SK-N-SH (cell line): Measurements from ENCODE around the gene IGSF11. TPM values are rescaled to one million over a fixed set of nuclear protein-coding genes. Genes with fewer than 3 reads are reported as not detected.
"Not testable (repeated sequence)": the region's sequence is repeated elsewhere in the genome, so short reads cannot be mapped to it uniquely, and the experiment has no call there.

Experiments used
- CTCF ChIA-PET: fragments of 300-600, 350-600 bp; formaldehyde crosslinking; extraction: SDS; loops from one replicate; lab custom pipeline; 2021; lab: Yijun Ruan, JAX
- POLR2A ChIA-PET: fragments of 350-600 bp; sonication (Branson Sonifier 250); formaldehyde crosslinking; extraction: SDS; loops from one replicate; lab custom pipeline; 2020; ENCODE audit warnings: antibody characterized with exemption, inconsistent platforms; lab: Yijun Ruan, JAX
- DNase-seq: peaks from one replicate; pipeline ENCODE4 v3.0.0; 2012
- H2AFZ ChIP-seq: fragments of 200-600 bp; sonication (generic); 2 replicates; pipeline ENCODE4 v1.8.1; 2016; ENCODE audit warnings: antibody characterized with exemption, mild to moderate bottlenecking, low read depth
- H3F3A ChIP-seq: fragments of 200-600 bp; sonication (generic); replicated peaks from 2 replicates; pipeline ENCODE3; 2016; ENCODE audit warnings: antibody characterized with exemption, mild to moderate bottlenecking; ENCODE audit not compliant: insufficient read depth
- H3K27ac ChIP-seq, 2 experiments: fragments of 200-500 bp in 1 of 2; fragments of 200-600 bp in 1 of 2; sonication (Bioruptor generic) in 1 of 2; sonication (generic), shearing (Covaris generic) in 1 of 2; 2 replicates each; pipeline versions ENCODE4 v1.5.1 to v1.6.1; 2014 to 2016; ENCODE audit warnings: low read depth in 2 of 2, inconsistent platforms in 1 of 2, low read length in 1 of 2, mild to moderate bottlenecking in 1 of 2, mixed read lengths in 1 of 2
- H3K27me3 ChIP-seq: fragments of 200-600 bp; sonication (generic), shearing (Covaris generic); 2 replicates; pipeline ENCODE4 v1.6.1; 2016; ENCODE audit warnings: mixed run types; ENCODE audit not compliant: insufficient read depth
- H3K36me3 ChIP-seq, 2 experiments: fragments of 200-500 bp in 1 of 2; fragments of 200-600 bp in 1 of 2; sonication (Bioruptor generic) in 1 of 2; sonication (generic) in 1 of 2; replicated peaks in 1 of 2; 2 replicates each; pipeline versions ENCODE3 to v1.5.1; 2014 to 2016; ENCODE audit warnings: low read length in 1 of 2, mild to moderate bottlenecking in 1 of 2; ENCODE audit not compliant: insufficient read depth in 2 of 2, control insufficient read depth in 1 of 2
- H3K4me1 ChIP-seq, 2 experiments: fragments of 200-500 bp in 1 of 2; fragments of 200-600 bp in 1 of 2; sonication (Bioruptor generic) in 1 of 2; sonication (generic), shearing (Covaris generic) in 1 of 2; 2 replicates each; pipeline versions ENCODE4 v1.5.1 to v1.6.1; 2014 to 2016; ENCODE audit warnings: low read depth in 1 of 2, low read length in 1 of 2, mixed run types in 1 of 2; ENCODE audit not compliant: insufficient read depth in 2 of 2, control insufficient read depth in 1 of 2
- H3K4me2 ChIP-seq: fragments of 200-600 bp; sonication (generic), shearing (Covaris generic); 2 replicates; pipeline ENCODE4 v1.6.1; 2017; ENCODE audit warnings: mixed run types
- H3K4me3 ChIP-seq, 2 experiments: fragments of 200-500 bp in 1 of 2; fragments of 200-600 bp in 1 of 2; sonication (Bioruptor generic) in 1 of 2; sonication (generic), shearing (Covaris generic) in 1 of 2; 2 replicates each; pipeline versions ENCODE4 v1.5.1 to v1.8.1; 2014 to 2016; ENCODE audit warnings: low read depth in 2 of 2, inconsistent platforms in 1 of 2, low read length in 1 of 2, mild to moderate bottlenecking in 1 of 2, mixed read lengths in 1 of 2, moderate library complexity in 1 of 2
- H3K79me2 ChIP-seq: fragments of 200-600 bp; sonication (generic); 2 replicates; pipeline ENCODE4 v1.8.1; 2017; ENCODE audit warnings: mild to moderate bottlenecking; ENCODE audit not compliant: insufficient read depth
- H3K9ac ChIP-seq: fragments of 200-600 bp; sonication (generic); 2 replicates; pipeline ENCODE4 v1.6.1; 2017; ENCODE audit warnings: mixed run types
- H3K9me2 ChIP-seq: fragments of 200-600 bp; sonication (generic); 2 replicates; pipeline ENCODE4 v1.6.1; 2017; ENCODE audit warnings: mixed run types
- H3K9me3 ChIP-seq: fragments of 200-600 bp; sonication (generic); 2 replicates; pipeline ENCODE4 v1.6.1; 2017; ENCODE audit warnings: mixed run types, mild to moderate bottlenecking, moderate library complexity
- H4K20me1 ChIP-seq: fragments of 200-600 bp; sonication (generic); 2 replicates; pipeline ENCODE4 v1.6.1; 2017; ENCODE audit warnings: mild to moderate bottlenecking, mixed run types; ENCODE audit not compliant: insufficient read depth
- CHD2 ChIP-seq: fragments of 150-350 bp; IDR thresholded peaks from 2 replicates; pipeline ENCODE4 v1.6.1; 2018; ENCODE audit warnings: low read length; ENCODE audit not compliant: partially characterized antibody
- CTCF ChIP-seq: fragments of 200-600 bp; sonication (generic); IDR thresholded peaks from 2 replicates; pipeline ENCODE4 v1.6.1; 2017; ENCODE audit warnings: antibody characterized with exemption, mild to moderate bottlenecking, moderate library complexity
- ELF1 ChIP-seq: IDR thresholded peaks from 2 replicates; pipeline ENCODE4 v1.4.0; 2012
- EZH2phosphoT487 ChIP-seq: fragments of 200-600 bp; sonication (generic); IDR thresholded peaks from 2 replicates; pipeline ENCODE4 v1.6.1; 2017; ENCODE audit warnings: low read depth, mixed run types, mild to moderate bottlenecking, antibody characterized with exemption, moderate library complexity, borderline replicate concordance
- FOXM1 ChIP-seq: IDR thresholded peaks from 2 replicates; pipeline ENCODE4 v1.4.0; 2012; ENCODE audit warnings: low read depth, mild to moderate bottlenecking
- IRF3 ChIP-seq: fragments of 150-350 bp; IDR thresholded peaks from 2 replicates; pipeline ENCODE4 v1.6.1; 2016; ENCODE audit warnings: mild to moderate bottlenecking, low read depth, low read length
- POLR2AphosphoS5 ChIP-seq: IDR thresholded peaks from 2 replicates; pipeline ENCODE4 v1.6.1; 2012; ENCODE audit warnings: low read depth, low read length
- REST ChIP-seq: IDR thresholded peaks from 2 replicates; pipeline ENCODE4 v1.6.1; 2012; ENCODE audit warnings: mild to moderate bottlenecking, low read depth, low read length, moderate library complexity
- SMC3 ChIP-seq: IDR thresholded peaks from 2 replicates; pipeline ENCODE4 v1.6.1; 2012; ENCODE audit warnings: low read depth, low read length, improper control_type of control experiment
- USF2 ChIP-seq: fragments of 150-350 bp; IDR thresholded peaks from 2 replicates; pipeline ENCODE4 v1.6.1; 2017; ENCODE audit warnings: antibody characterized with exemption, low read length, low read depth, borderline replicate concordance
- WGBS: methylation state at CpG from one replicate; pipeline ENCODE4 v1.1.6; 2017; ENCODE audit warnings: low lambda C conversion rate; 5-methylcytosine and 5-hydroxymethylcytosine counted together
- polyA plus RNA-seq, 3 experiments: library from polyadenylated mRNA; depleted of rRNA; stranded (reverse); fragments of >200 nt; gene quantifications; 2 replicates each; pipeline ENCODE4 v1.2.3, GENCODE V29; 2012

The IGSF11 gene
- polyA plus RNA-seq, 1 of the 3 experiments (the other 2 are of a cell fraction), result 0.07 TPM

- H3K9me3 ChIP-seq, result no peaks in the 10 kb centered on the region
- TF ChIP-seq ELF1 (no peak), SMC3 (no peak), IRF3 (no peak), EZH2phosphoT487 (no peak)
- TF ChIP-seq, all 33 proteins: peak for 0
- Histone ChIP-seq H2AFZ (no peak overlapping the region), H3K4me1 (no peaks in the 10 kb centered on the region; a peak in 1 of 4 replicates), H3K9ac (no peak overlapping the region), H3K4me2 (no peak overlapping the region), H4K20me1 (no peaks in the 10 kb centered on the region), H3F3A (no peaks in the 10 kb centered on the region), H3K9me2 (no peaks in the 10 kb centered on the region), H3K36me3 (no peaks in the 10 kb centered on the region), H3K4me3 (no peak overlapping the region), H3K79me2 (no peaks in the 10 kb centered on the region), H3K27ac (no peak overlapping the region), H3K27me3 (no peaks in the 10 kb centered on the region)
- DNase-seq, result no peak
- POLR2A ChIA-PET, result no interaction called here
- CTCF ChIA-PET, result no interaction called here
These were observed 57.5 kb downstream of the IGSF11 start for GRCh38 chr3:118977118-118977517.

GRCh38 chr3:118975476-118975875 is 59.2 kb downstream of the IGSF11 start:
- POLR2A ChIA-PET, H2AFZ ChIP-seq, H3K4me3 ChIP-seq, DNase-seq, H3K27ac ChIP-seq, H3K36me3 ChIP-seq, H4K20me1 ChIP-seq, H3K9me2 ChIP-seq, H3K79me2 ChIP-seq, H3F3A ChIP-seq, H3K4me1 ChIP-seq, H3K4me2 ChIP-seq, H3K9me3 ChIP-seq, H3K27me3 ChIP-seq, H3K9ac ChIP-seq: not testable (repeated sequence)
- CTCF ChIA-PET, result interaction anchor here (1.0 to 1.2 kb wide), 2 partner anchors 59 to 90 kb away, joined by 3 read pairs; partner anchors contain the start of gene IGSF11
- WGBS, result 17% methylated on average over 1 of the region's 1 CpG

- no peaks in the 10 kb centered on the region for H4K20me1 ChIP-seq
- CTCF ChIA-PET, result interaction anchor here (1.0 kb wide), 1 partner anchor 60 kb away, joined by 3 read pairs; the partner anchor contains the start of gene IGSF11
- no peak overlapping the region for H3K4me2 ChIP-seq
- H3K4me1 ChIP-seq, result peaks cover 0 to 4% of the 10 kb centered on the region in 2 experiments; a peak in 1 of 4 replicates
- no peaks in the 10 kb centered on the region for H3K36me3 ChIP-seq
- 70% methylated on average over 6 of the region's 6 CpGs for WGBS
- no peak for TF ChIP-seq USF2
- TF ChIP-seq EZH2phosphoT487, result no peak
- no peak for TF ChIP-seq FOXM1
- TF ChIP-seq CTCF, result no peak
- no peak for TF ChIP-seq CHD2
- TF ChIP-seq POLR2AphosphoS5, result no peak
- no peak for TF ChIP-seq REST
- TF ChIP-seq, all 33 proteins: peak for 0
- H3K79me2 ChIP-seq, result no peaks in the 10 kb centered on the region
- H3K9me2 ChIP-seq, result no peaks in the 10 kb centered on the region
- no peak overlapping the region for H3K27ac ChIP-seq
- H3K9me3 ChIP-seq, result no peaks in the 10 kb centered on the region
- H3K4me3 ChIP-seq, result no peak overlapping the region
- no peak overlapping the region for H3K9ac ChIP-seq
- H2AFZ ChIP-seq, result no peak overlapping the region
- H3F3A ChIP-seq, result no peaks in the 10 kb centered on the region
- DNase-seq, result no peak
- POLR2A ChIA-PET, result no interaction called here
- no peaks in the 10 kb centered on the region for H3K27me3 ChIP-seq
These were observed 60.1 kb downstream of the IGSF11 start for GRCh38 chr3:118974356-118975097.
